GM19240 (cell line): Measurements from ENCODE around the gene TRAF3IP3.
A peak's percentile ranks its signal among the peaks of the same experiment; 100 is the strongest.
"Not testable (repeated sequence)": the region's sequence is repeated elsewhere in the genome, so short reads cannot be mapped to it uniquely, and the experiment has no call there.

ENCODE experiments used
- DNase-seq: peaks from one replicate; pipeline ENCODE4 v3.0.0; 2011; ENCODE audit warnings: low spot score; ENCODE audit not compliant: insufficient read length

Gene TRAF3IP3

DNA sequence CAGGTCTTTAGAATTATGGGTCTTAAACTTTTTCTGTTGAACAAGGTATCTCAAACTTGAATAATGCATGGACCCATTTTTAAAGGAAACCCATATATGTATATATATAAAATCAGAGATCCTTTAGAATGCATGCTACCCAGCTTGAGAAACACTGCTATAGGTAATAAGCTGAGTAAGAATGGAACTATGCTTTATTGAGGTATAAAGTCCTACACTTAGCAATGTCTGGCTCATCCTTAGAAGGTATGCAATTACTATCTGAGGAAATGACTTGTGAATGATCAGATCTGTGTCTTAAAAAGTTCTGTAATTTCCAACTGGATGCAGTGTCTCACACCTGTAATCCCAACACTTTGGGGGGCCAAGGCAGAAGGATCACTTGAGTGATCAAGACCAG lies 11.2 kb downstream of the TRAF3IP3 start:
- DNase-seq, result no peak

DNA sequence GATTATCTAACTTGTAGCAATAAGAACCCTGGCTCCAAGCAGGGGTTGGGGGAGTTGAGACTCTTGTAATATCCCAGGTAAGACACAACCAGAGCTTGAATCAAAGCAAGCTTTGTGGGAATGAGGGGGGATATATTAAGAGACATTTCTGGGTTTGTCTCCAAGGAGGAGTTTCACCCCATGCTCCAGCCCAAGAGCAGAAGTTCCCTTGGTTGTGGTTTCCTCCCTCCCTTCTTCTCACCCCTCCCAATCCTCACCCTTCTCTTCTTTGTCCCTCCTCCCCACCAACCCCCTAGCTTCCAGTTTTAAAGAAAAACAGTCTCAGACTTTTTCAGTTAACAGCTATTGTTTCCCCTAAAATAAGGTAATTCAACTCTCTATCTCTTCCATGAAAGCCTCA lies 11.9 kb downstream of the TRAF3IP3 start:
- DNase-seq, result no peak

DNA sequence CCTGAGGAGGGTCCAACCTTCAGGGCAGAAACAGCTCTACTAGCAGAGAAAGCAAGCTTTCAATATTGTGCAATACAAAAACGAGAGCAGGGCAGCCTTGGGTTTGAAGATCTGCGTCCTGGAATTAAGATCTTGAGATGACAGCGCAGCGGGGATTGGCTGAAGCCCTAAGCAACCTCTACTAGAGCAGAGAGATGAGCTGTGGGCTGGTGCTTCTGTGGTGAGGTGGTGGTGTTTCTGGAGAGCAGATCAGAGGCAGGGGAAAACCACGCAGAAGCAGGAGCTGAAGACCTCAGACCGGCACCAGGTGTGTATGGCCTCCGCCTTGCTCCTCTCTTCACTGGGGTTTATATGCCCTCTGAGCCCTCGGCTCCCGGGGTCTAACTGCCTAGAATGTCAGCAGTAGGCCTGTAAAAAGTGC lies 12.5 kb downstream of the TRAF3IP3 start:
- DNase-seq, result peak; percentile 81

DNA sequence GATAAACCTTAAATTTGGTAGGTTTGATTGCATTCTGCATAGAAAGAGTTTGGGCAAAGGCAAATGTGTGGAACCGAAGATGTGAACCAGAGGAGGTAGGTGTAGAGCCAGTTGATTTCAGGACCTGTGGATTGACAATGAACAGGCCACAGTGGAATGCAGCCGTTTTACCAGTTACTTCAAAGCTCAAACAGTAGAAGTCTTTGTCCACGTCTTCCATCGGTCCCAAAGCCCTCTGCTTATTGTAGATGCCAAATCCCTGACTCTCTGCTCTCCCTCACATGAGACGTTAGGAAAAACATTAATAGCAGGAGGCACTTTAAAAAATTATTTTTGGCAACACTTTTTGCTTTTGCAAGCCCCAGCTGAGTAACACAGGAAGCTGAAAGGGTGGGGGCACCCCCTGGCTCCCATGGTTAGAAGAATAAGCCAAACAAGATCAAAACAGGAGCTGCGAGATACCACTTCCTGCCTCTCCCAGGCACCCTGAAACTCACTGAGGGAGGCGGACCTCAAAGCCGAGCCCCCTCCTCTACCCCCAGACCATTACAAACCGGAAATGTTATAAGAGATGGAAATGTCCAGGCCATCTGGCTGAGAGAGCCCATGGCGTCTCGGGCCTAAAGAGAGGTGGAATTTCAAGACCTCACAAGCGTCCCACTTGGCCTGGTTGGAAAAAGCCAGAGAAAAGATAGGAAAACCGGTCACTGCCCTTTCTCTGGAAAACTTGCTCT lies 13.5 kb downstream of the TRAF3IP3 start:
- peak; percentile 49 for DNase-seq

DNA sequence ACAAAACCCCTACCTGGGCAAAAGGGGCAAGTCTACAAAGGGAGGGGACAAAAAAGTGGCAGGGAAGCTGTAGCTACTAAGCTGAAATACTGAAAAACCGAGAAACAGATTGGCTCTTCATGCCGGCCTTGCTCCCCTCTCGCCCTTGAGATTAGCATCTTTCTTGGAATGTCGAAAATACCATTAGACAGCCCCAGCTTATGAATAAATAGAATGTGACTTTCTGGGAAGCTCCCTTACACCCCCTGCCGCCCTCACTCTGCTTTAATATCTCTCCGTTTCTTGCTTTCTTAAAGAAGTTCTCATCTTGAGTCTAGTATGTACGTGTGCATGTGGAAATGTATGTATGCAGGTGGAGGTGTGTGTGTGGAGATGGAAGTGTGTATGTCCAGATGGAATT lies 14.1 kb downstream of the TRAF3IP3 start:
- DNase-seq, result no peak

DNA sequence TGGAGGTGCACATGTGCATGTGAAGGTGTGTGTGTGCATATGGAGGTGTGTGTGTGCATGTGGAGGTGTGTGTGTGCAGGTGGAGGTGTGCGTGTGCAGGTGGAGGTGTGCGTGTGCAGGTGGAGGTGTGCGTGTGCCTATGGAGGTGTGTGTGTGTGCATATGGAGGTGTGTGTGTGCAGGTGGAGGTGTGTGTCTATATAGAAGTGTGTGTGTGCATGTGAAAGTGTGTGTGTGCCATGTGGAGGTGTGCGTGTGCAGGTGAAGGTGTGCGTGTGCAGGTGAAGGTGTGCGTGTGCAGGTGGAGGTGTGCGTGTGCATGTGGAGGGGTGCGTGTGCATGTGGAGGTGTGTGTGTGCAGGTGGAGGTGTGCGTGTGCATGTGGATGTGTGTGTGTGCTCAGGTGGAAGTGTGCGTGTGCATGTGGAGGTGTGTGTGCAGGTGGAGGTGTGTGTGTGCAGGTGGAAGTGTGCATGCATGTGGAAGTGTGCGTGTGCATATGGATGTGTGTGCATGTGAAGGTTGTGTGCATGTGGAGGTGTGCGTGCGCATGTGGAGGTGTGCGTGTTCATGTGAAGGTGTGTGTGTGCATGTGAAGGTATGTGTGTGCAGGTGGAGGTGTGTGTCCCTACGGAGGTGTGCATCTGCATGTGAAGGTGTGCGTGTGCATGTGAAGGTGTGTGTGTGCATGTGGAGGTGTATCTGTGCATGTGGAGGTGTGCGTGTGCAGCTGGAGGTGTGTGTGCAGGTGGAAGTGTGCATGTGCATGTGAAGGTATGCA lies 15.0 kb downstream of the TRAF3IP3 start:
- no peak for DNase-seq

DNA sequence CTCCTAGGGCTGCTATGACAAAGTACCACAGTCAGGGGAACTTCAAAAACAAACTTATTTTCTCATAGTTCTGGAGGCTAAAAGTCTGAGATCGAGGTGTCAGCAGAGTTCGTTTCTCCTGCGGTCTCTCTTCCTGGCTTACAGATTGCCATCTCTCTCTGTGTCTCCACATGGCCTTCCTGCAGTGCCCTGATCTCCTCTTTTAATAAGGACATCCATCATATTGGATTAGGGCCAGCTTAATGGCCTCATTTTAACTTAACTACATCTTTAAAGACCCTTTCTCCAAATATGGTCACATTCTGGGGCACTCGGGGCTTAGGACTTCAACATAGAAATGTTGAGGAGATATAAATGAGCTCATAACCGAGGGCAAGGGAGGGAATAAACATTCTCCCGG lies 16.3 kb downstream of the TRAF3IP3 start:
- no peak for DNase-seq

DNA sequence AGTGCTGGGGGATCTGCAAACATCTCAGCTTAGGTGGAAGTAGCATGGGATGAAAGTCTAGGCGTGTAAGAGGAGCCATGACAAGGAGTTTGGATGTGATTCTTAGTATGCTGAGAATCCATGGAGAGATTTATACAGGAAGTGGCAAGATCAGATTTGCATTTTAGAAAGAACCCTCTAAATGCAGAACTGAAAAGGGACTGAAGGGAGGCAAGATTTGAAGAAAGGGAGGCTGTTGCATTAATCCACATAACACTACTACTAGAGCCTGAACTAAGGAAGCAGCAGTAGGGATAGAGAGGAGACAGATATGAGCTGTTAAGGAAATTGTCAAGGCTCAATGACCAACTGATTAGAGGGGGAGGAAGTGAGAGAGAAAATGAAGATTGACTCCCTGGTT lies 18.7 kb downstream of the TRAF3IP3 start:
- DNase-seq, result no peak

DNA sequence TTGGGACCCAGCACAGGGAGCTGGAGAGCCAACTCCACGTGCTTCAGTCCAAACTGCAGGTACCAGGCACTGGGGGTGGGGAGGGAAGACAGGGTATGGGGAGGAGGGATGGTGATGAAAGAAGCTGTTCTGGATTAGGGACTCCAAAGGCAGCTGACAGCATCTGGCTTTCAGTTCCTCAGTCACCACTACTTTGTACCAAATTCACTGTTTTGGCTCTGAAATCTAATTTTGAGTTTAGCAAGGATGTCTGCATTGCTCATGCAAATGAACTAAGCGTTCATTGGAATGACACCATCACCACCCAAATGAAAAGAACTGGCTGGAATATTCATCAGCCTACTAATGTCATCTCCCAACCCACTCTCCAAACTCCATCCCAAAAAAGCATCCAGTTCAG lies 19.8 kb downstream of the TRAF3IP3 start:
- no peak for DNase-seq

DNA sequence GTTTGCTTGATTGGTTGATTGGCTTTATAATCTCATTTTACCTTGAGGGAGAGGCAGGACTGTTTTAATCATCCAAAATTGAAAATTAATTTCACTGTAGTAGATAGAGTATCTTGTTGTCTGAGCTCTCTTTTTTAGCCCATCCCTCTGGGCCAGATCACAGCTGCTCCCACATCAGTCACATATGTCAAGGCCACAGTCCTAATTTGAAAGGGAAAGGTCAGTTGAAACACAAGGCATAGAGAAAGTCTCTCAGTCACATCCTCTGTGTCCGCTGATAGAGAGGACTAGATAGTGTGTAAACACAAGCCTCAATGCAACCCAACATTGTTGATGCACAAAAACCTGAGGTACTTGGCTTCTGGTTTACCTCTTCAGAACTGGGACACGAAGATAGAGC lies 21.7 kb downstream of the TRAF3IP3 start:
- DNase-seq, result no peak

DNA sequence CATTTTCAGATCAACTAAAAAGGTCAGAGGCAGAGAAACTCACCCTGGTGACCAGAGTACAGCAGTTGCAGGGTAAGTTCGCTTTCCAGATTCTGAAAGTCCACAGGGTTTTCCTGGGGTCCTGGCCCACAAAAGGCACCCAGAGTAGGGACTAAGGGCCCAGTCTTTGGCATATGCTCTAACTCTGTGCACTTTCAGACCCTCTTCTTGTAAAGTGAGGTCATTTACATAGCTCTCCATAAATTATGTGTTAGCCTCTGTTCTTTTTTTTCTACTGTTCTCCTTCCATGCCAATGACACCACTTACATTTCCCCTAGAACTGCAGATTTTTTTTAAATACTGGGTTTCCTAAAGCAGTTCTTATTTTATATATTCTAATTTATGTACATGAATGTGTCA lies 22.2 kb downstream of the TRAF3IP3 start:
- DNase-seq, result no peak

DNA sequence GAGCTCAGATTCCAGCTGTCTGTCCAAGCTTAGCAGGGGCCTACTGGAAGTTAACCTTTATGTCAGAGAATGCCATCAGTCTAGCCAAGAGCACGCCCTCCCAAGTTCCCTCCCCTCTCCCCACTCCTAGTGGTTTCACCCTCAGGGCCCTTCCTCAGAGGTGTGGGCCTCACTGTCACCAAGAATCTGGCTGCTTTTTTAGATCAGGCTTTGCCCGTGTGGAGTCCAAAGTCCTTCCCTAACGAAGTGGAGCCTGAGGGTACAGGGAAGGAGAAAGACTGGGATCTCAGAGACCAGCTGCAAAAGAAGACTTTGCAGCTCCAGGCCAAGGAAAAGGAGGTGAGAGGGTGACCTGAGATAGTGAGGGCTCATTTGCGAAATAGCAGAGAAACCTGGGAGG lies 24.4 kb downstream of the TRAF3IP3 start:
- no peak for DNase-seq

DNA sequence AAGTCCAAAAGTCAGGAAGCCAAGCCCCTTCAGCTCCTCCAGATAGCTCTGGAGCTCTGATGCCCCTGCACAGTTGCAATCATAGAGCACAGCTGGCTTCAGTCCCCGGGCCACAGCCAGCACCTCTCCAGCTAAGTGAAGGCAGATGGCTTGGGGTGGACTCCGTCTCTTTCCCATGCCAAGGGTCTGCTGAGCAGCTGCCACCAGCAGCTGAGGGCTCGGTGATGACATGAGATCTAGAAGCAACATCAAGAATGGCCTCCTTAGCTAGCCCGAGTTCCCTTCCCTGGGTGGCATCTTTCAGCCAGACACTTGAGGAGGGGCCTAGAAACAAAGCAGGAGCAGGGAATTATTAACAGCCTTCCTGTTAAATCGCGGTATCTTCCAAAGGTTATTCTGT lies 27.5 kb downstream of the TRAF3IP3 start:
- DNase-seq, result no peak

DNA sequence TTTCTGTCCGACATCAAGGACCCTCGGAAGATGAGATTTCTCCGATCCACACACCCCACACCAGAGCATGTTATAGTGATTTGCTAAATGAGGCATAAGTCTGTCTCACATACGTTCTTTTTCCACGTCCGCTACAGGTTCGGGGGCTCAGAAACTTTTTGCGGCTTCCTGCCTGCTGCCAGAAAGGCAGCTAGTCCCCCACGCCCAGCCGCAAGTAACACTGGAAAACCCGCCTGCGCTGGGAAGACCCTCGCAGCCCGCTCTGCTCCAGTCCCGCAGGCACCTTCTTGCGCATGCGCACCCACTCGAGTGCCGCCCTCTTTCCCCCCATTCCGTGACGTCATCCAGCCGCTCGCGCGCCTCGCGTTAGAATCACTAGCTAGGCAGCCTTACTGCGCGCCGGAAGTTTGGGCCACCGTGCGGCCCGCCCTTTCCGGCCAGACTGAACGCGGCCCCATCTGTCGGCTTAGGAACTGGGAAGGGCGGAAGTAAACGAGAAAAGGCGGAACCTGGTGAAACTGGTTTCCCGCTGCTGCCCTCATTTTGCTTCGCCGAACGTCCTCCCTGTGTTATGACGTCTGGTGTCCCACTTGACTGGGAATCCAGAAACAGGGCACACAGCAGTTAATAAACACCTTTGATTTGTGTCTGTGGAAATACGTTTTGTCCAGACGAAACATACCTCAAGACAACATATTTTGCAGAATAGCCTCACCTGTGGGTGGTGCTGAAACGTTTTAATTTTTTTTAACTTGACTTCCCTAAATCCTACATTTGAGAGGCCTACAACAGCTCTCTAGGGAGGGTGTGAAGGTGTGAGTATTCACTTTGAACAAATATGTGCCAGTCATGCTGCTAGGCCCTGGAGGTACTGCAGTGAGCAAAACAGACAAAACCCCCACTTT lies 28.7 kb downstream of the TRAF3IP3 start, which contains the start of gene C1orf74:
TSS of gene C1orf74 (minus strand) at position 295 of the 905 bp plus-strand sequence. CDS start 925 bp downstream, outside the sequence.
- DNase-seq, result peak; percentile 89

DNA sequence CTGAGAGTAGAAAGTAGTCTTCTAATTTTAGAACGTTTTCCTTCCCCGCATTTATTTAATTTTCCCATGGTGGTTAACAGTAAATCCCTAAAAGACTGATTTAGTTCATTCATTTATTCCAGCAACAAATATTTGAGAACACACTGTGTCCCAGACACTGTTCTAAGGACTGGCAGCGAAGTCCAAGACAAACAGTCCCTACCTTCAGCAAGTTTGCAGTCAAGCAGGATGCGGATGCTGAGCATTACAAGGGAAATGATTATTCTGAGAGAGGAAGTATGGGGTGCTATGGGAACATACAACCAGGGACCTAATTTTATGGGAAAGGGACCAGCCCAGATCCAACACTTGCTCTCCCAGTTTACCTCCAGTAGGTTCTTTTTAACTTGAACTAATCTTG lies 29.7 kb downstream of the TRAF3IP3 start:
- no peak for DNase-seq

DNA sequence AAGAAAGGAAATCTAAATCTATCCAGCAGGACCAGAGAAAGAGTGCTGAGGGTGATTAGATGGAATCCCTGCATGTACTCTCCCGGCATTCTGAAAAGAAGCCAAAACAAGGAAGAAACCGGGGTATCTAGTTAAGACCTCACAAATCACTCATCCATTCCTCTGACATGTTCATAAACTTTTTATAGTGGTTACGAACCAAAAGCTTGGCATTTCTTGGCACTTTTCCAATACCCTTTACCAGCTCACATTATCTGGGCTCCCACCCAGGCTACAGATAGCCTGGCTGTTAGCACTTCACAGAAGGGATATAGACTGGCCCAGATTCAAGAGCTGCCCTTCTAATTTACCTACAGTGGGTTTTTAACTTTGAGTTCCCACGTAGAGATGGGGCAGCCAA lies 30.3 kb downstream of the TRAF3IP3 start:
- no peak for DNase-seq

DNA sequence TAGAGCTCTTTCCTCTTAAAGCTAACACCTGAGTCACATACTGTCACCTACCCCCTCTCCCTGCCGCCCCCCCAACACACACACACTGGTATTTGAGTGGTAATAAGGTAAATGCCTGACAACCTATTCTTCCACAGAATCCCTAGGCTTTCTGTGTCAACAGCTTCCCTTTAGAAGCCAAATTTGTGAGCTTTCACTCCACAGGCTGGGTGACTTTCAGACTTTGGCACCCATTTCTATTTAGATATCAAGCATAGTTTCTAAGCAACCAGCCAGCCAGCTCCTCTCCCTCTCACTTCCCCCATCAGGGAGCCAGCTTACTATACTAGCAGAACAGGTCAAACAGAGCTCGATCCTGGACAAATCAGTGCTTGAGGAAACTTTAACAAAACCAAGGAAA lies 31.7 kb downstream of the TRAF3IP3 start:
- no peak for DNase-seq

DNA sequence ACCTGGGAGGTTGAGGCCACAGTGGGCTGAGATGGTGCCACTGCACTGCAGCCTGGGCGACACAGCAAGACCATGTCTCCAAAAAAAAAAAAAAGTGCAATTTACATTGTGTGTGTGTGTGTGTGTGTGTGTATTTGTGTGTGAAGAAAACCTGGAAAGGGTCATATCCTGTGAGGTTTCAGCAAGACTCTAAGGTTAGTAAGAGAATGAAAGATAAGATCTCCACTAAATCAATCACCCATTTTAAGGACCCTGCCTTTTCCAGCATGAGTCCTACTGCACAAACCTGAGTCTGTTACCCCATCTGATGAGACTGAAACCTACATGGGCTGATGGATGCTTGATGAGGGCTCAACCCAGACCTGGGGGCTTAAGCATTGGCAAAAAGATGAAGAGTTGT lies 33.4 kb downstream of the TRAF3IP3 start:
- no peak for DNase-seq

DNA sequence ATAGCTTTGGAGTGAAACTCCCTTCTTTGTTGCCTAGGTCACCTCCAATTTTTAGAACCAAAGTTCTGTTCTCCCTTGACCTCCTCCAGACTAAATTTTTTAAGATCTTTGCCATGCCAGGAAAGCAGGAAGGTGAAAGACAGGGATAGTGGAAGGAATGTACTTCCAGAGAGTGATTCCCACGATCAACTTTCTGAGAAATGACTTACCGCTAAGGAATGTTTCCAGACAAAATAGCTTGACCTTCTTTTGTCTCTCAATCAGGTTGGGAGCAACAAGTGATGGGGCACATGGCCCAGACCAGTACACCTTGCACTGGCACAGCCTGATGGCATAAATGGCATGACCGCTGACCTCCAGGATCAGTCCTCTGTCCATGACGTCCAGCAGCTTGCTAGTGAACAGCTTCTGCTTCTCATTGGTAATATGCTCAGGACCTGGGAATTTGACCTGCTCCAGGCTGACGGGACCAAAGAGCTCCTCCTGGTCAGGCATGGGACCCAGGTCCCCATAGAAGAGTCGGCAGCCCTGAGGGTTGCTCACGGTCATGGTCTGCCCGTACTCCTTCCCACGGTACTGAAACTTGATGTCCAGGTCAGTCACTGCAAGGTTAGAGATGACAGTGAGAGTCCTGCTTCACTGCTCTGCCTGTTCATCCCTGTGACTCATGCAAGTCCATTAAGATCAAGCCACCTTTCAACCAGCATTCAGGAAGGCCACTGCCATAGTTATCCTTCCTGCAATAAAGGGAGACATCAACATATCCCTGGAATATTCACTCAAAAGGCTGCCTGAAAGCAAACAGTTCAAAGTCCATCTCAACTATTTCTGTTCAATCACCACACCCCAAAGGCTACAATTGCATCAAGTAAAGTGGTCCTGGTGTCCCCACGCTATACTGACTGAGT lies 34.7 kb downstream of the TRAF3IP3 start:
- no peak for DNase-seq

DNA sequence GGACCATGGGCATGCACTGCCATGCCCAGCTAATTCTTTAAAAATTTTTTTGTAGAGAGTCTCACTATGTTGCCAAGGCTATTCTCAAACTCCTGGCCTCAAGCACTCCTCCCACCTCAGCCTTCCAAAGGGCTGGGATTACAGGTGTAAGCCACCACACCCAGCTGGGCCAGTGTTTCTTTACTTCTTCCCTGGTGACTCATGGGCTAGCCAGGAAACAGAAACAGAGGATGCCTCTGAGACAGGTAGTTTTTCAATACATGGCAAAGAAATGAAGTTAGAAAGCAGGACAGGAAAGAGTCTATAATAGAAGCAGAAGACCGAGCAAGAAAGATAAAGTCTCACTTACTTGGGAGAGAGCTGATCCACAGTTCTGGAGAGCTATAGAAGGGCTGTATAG lies 36.1 kb downstream of the TRAF3IP3 start:
- DNase-seq, result no peak

DNA sequence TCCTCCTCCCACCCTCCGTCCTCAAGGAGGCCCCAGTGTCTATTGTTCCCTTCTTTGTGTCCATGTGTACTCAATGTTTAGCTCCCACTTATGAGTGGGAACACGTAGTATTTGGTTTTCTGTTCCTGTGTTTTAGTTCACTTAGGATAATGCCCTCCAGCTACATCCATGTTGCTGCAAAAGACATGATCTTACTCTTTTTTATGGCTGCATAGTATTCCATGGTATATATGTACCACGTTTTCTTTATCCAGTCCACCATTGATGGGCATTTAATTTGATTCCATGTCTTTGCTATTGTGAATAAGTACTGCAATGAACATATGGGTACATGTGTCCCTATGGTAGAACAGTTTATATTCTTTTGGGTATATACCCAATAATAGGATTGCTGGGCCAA lies 37.9 kb downstream of the TRAF3IP3 start:
- not testable (repeated sequence) for DNase-seq
